Measurements from ENCODE around the gene RAP1A.

Gene RAP1A

GRCh38 chr1:111750856-111751255, 131.3 kb downstream of the RAP1A start:
- Histone ChIP-seq H3K4me3 (ENCODE audit: low read depth, low read length) (no peak overlapping the region), H3K36me3 (peaks cover 1% of the 10 kb centered on the region; the same call in 1 of the 2 replicates), H3K27ac (no peak overlapping the region), H3K27me3 (ENCODE audit: insufficient read depth, low read depth, severe bottlenecking) (no peaks in the 10 kb centered on the region), H3K9me3 (ENCODE audit: severe bottlenecking) (peaks cover 3% of the 10 kb centered on the region)
- no peak for DNase-seq
- no peak for TF ChIP-seq CTCF (IDR thresholded peaks at IDR 0.05; ENCODE audit: low read depth, low read length)

GRCh38 chr1:111751906-111752575, 132.5 kb downstream of the RAP1A start:
- H3K27me3 ChIP-seq (ENCODE audit: insufficient read depth, low read depth, severe bottlenecking): no peaks in the 10 kb centered on the region
- peaks cover 3% of the 10 kb centered on the region for H3K9me3 ChIP-seq (ENCODE audit: severe bottlenecking)
- H3K27ac ChIP-seq: no peak overlapping the region
- peaks cover 2% of the 10 kb centered on the region; the same call in 1 of the 2 replicates for H3K36me3 ChIP-seq
- TF ChIP-seq CTCF (IDR thresholded peaks at IDR 0.05; ENCODE audit: low read depth, low read length): no peak
- DNase-seq: no peak
- no peak overlapping the region for H3K4me3 ChIP-seq (ENCODE audit: low read depth, low read length)

GRCh38 chr1:111754984-111755330, 135.4 kb downstream of the RAP1A start:
- H3K9me3 ChIP-seq (ENCODE audit: severe bottlenecking): no peaks in the 10 kb centered on the region
- peak overlapping the region; percentile 86 for H3K27ac ChIP-seq
- peak overlapping the region; percentile 59 for H3K4me3 ChIP-seq (ENCODE audit: low read depth, low read length)
- DNase-seq: peak; percentile 56
- H3K27me3 ChIP-seq (ENCODE audit: insufficient read depth, low read depth, severe bottlenecking): no peaks in the 10 kb centered on the region
- H3K36me3 ChIP-seq: peaks cover 26% of the 10 kb centered on the region
- TF ChIP-seq CTCF (IDR thresholded peaks at IDR 0.05; ENCODE audit: low read depth, low read length): no peak

- DNase-seq: peak; percentile 89
- TF ChIP-seq CTCF (IDR thresholded peaks at IDR 0.05; ENCODE audit: low read depth, low read length): peak; percentile 95
Measured at GRCh38 chr1:111755331-111756123, 135.9 kb downstream of the RAP1A start, which contains the start of gene DDX20. Gene DDX20, plus strand, starts transcription at chr1:111755901. Its CDS starts 24 bp downstream, at chr1:111755925.

GRCh38 chr1:111756124-111756513, 136.5 kb downstream of the RAP1A start:
- no peak for TF ChIP-seq CTCF (IDR thresholded peaks at IDR 0.05; ENCODE audit: low read depth, low read length)
- DNase-seq: no peak
- peak overlapping the region; percentile 86 for H3K27ac ChIP-seq

More at GRCh38 chr1:111755331-111756123, 135.9 kb downstream of the RAP1A start, which contains the start of gene DDX20:
- Histone ChIP-seq H3K27ac (peak within 1 kb of the TSS; percentile 86), H3K36me3 (peaks cover 31% of the 10 kb centered on the region), H3K9me3 (ENCODE audit: severe bottlenecking) (no peaks in the 10 kb centered on the region), H3K27me3 (ENCODE audit: insufficient read depth, low read depth, severe bottlenecking) (no peaks in the 10 kb centered on the region), H3K4me3 (ENCODE audit: low read depth, low read length) (peak within 1 kb of the TSS; percentile 59)

More at GRCh38 chr1:111756124-111756513, 136.5 kb downstream of the RAP1A start:
- Histone ChIP-seq H3K27me3 (ENCODE audit: insufficient read depth, low read depth, severe bottlenecking) (no peaks in the 10 kb centered on the region), H3K36me3 (peaks cover 37% of the 10 kb centered on the region), H3K4me3 (ENCODE audit: low read depth, low read length) (peak overlapping the region; percentile 59), H3K9me3 (ENCODE audit: severe bottlenecking) (no peaks in the 10 kb centered on the region)
